Measurements from ENCODE around the gene ARPP21.

ARPP21 gene

DNA sequence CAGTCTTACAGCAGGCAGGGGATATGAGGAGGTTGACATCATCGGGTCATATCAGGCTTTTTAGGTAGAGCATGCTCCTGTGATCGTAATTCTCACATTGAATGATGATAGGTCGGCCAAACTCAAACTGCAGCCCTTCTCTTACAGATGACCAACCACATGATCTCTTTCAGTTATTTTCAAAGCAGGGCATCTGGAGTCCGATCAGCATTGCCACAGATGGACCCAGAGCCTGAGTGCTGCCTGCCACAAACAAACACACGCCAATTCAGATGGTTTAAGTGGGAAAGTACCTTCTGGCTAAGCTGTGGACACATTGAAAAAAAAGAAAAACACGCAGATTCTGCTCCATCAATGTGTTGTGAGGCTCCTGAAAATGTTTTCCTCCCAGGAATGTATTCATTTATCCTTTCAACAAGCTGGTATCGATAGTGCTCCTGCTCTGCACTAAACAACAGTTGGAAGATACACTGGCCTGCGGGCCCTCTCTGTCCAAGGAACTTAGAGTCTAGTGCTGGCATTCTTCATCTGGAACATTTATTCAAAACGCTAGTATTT is 31.2 kb downstream of the ARPP21 start:
- no peak overlapping the region for H3K4me3 ChIP-seq (ENCODE audit: low read depth, low read length)
- ChIA-PET CTCF (no interaction called here), POLR2A (no interaction called here)
- no peaks in the 10 kb centered on the region for H3K36me3 ChIP-seq (ENCODE audit: control insufficient read depth in 2 of 2, insufficient read depth in 1 of 2, low read length in 2 of 2)
- TF ChIP-seq ZNF549 (tag by site-specific recombination; IDR thresholded peaks at IDR 0.05) (no peak), ZNF157 (tag by site-specific recombination; IDR thresholded peaks at IDR 0.05) (no peak), ZNF623 (tag by site-specific recombination; IDR thresholded peaks at IDR 0.05) (no peak), ZNF19 (tag by site-specific recombination; IDR thresholded peaks at IDR 0.05; ENCODE audit: low read depth) (no peak), ZNF514 (tag by site-specific recombination; IDR thresholded peaks at IDR 0.05) (no peak), ZNF558 (tag by site-specific recombination; IDR thresholded peaks at IDR 0.05) (no peak), ZBTB1 (tag by site-specific recombination; IDR thresholded peaks at IDR 0.05) (no peak), MZF1 (tag by site-specific recombination; IDR thresholded peaks at IDR 0.05; ENCODE audit: borderline replicate concordance) (no peak), ZNF837 (tag by site-specific recombination; IDR thresholded peaks at IDR 0.05) (no peak), KLF10 (tag by site-specific recombination; IDR thresholded peaks at IDR 0.05) (no peak), ZNF292 (tag by site-specific recombination; IDR thresholded peaks at IDR 0.05; ENCODE audit: borderline replicate concordance, low read depth) (no peak), BCL11A (tag by site-specific recombination; IDR thresholded peaks at IDR 0.05; ENCODE audit: low read depth) (no peak), RBAK (tag by site-specific recombination; IDR thresholded peaks at IDR 0.05) (no peak), ZNF664 (tag by site-specific recombination; IDR thresholded peaks at IDR 0.05) (no peak), GFI1B (tag by site-specific recombination; IDR thresholded peaks at IDR 0.05) (no peak)
- TF ChIP-seq, protein P1, sequence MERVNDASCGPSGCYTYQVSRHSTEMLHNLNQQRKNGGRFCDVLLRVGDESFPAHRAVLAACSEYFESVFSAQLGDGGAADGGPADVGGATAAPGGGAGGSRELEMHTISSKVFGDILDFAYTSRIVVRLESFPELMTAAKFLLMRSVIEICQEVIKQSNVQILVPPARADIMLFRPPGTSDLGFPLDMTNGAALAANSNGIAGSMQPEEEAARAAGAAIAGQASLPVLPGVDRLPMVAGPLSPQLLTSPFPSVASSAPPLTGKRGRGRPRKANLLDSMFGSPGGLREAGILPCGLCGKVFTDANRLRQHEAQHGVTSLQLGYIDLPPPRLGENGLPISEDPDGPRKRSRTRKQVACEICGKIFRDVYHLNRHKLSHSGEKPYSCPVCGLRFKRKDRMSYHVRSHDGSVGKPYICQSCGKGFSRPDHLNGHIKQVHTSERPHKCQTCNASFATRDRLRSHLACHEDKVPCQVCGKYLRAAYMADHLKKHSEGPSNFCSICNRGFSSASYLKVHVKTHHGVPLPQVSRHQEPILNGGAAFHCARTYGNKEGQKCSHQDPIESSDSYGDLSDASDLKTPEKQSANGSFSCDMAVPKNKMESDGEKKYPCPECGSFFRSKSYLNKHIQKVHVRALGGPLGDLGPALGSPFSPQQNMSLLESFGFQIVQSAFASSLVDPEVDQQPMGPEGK (tag by site-specific recombination; IDR thresholded peaks at IDR 0.05) = no peak
- TF ChIP-seq, protein P2, sequence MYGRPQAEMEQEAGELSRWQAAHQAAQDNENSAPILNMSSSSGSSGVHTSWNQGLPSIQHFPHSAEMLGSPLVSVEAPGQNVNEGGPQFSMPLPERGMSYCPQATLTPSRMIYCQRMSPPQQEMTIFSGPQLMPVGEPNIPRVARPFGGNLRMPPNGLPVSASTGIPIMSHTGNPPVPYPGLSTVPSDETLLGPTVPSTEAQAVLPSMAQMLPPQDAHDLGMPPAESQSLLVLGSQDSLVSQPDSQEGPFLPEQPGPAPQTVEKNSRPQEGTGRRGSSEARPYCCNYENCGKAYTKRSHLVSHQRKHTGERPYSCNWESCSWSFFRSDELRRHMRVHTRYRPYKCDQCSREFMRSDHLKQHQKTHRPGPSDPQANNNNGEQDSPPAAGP (tag by site-specific recombination; IDR thresholded peaks at IDR 0.05) = no peak
- TF ChIP-seq, protein P3, sequence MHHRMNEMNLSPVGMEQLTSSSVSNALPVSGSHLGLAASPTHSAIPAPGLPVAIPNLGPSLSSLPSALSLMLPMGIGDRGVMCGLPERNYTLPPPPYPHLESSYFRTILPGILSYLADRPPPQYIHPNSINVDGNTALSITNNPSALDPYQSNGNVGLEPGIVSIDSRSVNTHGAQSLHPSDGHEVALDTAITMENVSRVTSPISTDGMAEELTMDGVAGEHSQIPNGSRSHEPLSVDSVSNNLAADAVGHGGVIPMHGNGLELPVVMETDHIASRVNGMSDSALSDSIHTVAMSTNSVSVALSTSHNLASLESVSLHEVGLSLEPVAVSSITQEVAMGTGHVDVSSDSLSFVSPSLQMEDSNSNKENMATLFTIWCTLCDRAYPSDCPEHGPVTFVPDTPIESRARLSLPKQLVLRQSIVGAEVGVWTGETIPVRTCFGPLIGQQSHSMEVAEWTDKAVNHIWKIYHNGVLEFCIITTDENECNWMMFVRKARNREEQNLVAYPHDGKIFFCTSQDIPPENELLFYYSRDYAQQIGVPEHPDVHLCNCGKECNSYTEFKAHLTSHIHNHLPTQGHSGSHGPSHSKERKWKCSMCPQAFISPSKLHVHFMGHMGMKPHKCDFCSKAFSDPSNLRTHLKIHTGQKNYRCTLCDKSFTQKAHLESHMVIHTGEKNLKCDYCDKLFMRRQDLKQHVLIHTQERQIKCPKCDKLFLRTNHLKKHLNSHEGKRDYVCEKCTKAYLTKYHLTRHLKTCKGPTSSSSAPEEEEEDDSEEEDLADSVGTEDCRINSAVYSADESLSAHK (tag by site-specific recombination; IDR thresholded peaks at IDR 0.05) = no peak
- TF ChIP-seq, protein P4, sequence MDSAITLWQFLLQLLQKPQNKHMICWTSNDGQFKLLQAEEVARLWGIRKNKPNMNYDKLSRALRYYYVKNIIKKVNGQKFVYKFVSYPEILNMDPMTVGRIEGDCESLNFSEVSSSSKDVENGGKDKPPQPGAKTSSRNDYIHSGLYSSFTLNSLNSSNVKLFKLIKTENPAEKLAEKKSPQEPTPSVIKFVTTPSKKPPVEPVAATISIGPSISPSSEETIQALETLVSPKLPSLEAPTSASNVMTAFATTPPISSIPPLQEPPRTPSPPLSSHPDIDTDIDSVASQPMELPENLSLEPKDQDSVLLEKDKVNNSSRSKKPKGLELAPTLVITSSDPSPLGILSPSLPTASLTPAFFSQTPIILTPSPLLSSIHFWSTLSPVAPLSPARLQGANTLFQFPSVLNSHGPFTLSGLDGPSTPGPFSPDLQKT (IDR thresholded peaks at IDR 0.05; ENCODE audit: borderline replicate concordance, low read depth, low read length) = no peak
- TF ChIP-seq, protein P5, sequence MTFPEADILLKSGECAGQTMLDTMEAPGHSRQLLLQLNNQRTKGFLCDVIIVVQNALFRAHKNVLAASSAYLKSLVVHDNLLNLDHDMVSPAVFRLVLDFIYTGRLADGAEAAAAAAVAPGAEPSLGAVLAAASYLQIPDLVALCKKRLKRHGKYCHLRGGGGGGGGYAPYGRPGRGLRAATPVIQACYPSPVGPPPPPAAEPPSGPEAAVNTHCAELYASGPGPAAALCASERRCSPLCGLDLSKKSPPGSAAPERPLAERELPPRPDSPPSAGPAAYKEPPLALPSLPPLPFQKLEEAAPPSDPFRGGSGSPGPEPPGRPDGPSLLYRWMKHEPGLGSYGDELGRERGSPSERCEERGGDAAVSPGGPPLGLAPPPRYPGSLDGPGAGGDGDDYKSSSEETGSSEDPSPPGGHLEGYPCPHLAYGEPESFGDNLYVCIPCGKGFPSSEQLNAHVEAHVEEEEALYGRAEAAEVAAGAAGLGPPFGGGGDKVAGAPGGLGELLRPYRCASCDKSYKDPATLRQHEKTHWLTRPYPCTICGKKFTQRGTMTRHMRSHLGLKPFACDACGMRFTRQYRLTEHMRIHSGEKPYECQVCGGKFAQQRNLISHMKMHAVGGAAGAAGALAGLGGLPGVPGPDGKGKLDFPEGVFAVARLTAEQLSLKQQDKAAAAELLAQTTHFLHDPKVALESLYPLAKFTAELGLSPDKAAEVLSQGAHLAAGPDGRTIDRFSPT (tag by site-specific recombination; IDR thresholded peaks at IDR 0.05) = no peak
- H3K9me3 ChIP-seq (ENCODE audit: control insufficient read depth, insufficient read depth, low read depth, low read length) = no peaks in the 10 kb centered on the region
- H3K27ac ChIP-seq (ENCODE audit: extremely low read depth, low read depth, low read length) = no peak overlapping the region
- H3K4me1 ChIP-seq (ENCODE audit: control insufficient read depth, insufficient read depth, low read length) = no peaks in the 10 kb centered on the region
